GM18517 (cell line): ENCODE results near the gene RAPGEF4.

Source experiments
- ATAC-seq: cut with Tn5 transposase; IDR thresholded peaks from one replicate; pipeline ENCODE4 v1.9.1; 2021; ENCODE audit warnings: mild to moderate bottlenecking, moderate library complexity; ENCODE audit not compliant: unreplicated experiment

RAPGEF4 gene

DNA sequence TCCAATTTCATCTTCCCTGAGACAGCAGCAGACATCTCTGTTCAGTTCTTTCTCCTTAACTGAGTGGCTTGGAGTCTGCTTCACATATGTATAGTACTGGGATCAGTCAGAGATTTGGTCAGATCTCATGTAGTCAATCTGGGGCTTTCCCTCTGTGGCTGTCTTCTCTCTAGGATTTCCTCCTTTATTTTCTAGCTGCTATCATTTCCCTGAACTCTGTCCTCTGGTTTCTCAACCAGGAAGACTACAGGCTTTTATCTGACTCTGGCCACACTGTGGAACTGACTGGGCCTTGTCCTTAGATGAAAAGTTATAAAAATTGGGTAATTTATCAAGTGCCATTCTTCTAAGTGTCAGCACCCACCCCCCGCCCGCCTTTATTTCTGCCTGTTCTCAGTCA is 121.0 kb downstream of the RAPGEF4 start:
- ATAC-seq: no peak

DNA sequence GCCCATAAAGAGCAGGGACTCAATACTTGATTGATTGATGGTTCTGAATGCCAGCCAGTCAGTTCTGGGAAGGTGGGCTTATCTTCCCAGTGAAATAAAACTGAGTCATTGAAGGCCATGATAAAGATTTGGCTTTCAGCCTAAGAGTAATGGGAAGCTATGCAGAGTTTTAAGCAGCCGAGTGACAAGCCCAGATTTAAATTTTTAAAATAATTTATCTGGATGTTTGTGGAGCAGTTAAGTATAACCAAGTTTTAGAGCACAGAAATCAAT is 122.8 kb downstream of the RAPGEF4 start:
- no peak for ATAC-seq

DNA sequence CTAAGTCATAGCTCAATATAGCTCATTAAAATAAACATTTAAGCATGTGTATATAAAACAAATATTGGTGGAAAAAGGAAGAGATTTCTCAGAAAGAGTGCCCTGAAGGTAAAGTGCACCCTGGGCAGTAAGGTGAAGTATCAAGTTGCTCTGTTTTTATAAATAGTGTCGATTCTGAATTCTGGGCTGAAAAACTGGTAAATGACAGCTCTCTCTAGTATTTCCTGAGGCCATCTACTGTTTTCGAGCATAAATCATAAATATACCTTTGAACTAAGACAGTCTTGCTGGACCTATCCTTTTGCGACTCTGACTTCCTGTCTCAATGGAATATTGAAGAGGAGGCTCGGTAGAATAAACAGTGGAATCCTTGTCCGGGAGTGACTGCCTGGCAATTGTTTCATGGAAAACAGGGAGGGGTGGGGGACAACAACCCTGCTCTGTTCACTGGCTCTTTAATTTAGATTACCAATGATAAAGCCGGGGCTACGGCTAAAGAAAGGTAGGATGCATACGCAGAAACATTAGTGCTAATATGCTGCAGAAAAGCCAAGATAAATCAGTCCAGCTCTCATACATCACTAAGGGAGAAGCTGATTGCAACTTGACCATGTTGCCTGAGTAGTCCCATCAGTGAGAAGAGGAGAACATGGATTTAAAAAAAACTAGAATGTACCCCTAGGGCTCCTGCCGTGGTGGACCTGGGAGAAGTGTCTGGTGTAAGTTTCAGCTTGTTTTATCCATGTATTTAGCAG is 124.1 kb downstream of the RAPGEF4 start:
- ATAC-seq: no peak

DNA sequence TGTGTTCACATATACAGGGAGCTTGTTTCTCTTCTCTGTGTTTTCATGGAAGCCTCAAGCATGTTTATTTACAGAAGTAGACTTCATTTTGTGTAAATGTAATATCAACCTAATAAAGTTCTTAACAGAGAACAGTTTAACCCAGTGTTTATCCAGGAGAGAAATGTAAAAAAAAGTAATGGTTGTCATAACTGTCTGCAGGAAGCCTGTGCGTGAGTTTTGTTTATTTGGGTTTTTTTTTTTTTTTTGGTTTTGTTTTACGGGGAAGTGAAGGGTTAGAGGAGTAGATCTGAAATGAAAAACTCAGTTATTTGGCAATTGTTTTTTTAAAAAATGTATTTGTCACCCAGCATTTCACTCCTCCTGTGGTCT is 124.7 kb downstream of the RAPGEF4 start:
- ATAC-seq: no peak

DNA sequence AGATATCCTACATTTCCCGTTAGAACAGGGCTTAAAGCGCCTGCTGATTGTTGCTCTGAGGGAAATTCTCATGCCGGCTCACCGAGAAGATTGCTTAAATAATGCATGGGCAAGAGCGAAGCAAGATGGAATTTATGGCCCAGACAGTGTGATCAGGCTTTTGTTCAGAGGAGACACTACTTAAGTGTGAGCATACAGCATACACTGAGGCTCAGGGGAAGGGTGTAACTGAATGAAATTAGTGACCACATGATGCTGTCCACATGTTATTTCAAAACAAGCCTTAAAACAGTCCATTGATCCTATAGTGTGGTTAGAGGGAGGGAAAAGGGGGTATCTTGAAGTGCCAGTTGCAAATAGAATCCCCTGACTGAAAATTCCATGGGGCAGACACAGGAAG is 125.5 kb downstream of the RAPGEF4 start:
- no peak for ATAC-seq

DNA sequence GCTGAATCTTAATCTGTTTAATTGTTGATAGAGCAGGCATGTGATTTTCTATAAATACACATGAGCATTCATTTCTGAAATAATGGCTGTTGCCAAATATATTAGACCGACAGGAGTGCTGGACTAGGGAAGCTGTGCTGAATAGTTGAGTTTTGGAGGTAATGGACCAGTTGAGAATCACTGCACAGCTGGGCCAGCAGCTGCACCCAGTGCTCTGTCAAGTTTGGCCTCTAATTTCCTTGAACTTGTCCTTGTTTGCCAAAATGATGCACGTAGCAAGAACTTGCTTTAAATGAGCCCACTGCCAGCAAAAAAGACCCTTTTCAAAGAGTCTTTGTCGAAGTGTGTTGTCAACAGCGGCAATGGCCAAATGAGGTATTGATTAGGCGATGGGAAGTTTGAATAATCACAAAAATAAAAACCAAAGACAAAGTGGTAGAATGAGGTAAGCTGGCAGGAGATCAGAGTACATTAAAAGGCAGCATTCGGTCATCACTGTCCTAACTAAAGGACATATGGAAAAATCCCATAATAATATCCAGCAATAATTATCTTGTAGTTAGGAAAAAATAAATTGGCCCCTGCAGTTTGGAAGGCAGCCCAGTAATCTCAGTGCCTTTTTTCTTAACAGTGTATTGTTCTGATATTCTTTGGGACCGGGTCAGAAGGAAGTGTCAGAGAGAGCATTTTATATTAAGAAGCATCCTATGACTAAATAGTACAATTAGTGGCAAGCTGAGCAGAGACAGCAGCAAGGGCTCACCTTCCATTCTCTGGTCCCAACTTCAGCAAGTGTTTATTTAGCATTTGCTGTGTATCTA is 126.2 kb downstream of the RAPGEF4 start:
- ATAC-seq: no peak

DNA sequence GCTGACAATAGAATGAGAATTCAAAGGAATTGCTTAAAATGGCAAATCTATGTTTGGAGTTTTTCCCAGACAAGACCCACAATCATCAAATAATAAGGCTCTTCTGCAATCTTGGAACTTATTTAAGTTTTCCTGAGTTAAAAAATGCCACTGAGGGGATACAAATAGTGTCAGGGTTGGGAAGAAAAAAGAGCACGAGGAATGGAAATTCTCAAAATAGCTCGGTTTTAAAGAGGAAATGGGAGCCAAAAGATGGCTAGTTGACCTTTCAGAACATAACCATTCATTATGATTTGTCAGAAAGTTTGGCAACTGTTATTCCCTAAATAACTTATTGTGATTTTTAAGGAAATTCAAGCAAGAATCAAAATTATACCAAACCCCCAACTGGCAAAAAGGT is 127.7 kb downstream of the RAPGEF4 start:
- no peak for ATAC-seq

DNA sequence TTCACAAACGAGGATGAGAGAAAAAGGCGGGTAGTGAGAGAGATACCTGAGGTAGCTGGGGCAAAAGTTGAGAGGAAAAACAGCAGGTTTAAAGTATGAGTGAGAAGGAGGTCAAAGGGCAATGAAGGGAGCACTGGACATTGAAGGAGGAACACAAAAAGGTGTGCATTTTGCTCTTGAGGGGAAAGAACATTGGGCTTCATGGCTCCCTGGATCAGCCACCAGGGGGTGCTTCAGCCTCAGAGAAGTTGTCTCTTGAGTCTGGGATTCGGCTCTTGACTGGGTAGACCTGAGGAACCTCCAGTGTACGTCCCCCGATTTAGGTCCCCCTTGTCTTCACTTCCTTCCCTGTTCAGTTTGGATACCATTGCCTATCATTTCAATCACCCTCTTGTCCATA is 128.5 kb downstream of the RAPGEF4 start:
- ATAC-seq: no peak

DNA sequence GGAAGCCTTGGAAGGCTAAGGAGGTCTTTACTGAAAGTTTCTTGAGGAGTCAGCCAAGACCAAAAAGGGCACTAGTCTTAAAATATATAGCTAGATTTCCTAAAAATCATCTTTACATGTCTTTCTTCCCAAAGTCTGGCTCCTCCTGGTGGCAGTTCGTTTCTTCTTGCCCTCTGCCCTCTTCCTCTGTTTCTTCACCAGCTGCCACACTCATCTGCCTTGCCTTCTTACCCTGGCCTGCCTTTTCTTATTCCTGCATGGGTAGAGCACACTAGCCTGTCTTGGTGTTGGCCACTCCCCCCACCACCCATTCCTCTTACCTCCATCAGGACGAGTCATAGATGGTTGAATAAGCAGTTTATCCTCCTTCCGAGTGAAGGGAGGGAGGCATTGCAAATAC is 129.8 kb downstream of the RAPGEF4 start:
- no peak for ATAC-seq

DNA sequence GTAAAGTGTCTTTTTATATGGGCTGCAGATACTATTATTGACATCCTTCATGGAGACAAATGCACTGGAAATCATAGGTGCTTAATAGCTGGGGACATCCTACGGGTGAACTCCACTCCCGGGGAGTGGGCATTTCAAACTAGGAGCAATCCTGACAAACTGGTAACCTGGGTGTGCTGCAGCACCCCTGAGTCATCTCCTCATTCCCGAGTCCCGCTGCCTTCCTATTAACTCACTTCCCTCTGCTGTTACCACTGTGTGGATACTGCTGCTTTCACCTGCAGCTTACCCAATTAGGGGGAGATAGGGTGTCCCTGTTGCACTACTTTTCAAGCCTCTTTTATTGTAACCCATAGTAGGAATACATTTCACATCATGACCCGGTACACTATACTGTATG is 134.2 kb downstream of the RAPGEF4 start:
- ATAC-seq: no peak

DNA sequence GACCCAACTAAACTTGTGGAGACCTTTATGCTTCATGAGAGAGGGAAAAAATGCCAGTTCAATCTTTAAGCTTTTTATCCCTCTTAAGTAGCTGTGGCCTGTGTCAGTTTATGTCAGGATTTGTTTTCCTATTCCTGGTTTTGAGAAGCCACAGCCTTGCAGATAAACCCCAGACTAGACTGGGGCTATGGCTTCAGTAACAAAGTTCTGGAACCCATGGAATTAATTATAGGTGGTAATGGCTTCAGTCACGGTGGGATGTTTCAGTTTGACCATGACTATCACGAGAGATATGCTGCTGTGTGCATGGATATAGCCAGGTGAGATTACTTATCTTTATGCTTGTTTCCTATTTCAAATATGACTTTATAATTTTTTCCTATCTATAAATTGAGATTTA is 134.8 kb downstream of the RAPGEF4 start:
- no peak for ATAC-seq

DNA sequence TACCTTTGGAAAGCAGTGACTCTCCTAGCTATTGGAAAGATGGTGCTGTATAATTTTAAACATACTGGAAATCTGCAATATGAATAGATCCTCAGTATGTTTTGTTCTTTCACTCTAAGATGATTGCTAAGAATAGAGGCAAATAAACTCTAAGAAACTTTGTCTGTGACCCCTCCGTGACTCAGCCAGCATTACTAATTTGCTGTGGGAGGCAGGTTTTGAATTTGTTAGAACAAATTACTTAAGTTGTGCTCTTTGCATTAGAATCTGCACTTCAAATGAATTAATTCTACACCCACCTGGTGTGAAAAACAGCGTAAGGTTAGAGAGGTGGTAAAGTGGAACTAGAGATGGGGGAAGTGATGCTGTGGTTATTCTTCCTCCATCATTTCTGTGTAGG is 142.2 kb downstream of the RAPGEF4 start:
- ATAC-seq: no peak

DNA sequence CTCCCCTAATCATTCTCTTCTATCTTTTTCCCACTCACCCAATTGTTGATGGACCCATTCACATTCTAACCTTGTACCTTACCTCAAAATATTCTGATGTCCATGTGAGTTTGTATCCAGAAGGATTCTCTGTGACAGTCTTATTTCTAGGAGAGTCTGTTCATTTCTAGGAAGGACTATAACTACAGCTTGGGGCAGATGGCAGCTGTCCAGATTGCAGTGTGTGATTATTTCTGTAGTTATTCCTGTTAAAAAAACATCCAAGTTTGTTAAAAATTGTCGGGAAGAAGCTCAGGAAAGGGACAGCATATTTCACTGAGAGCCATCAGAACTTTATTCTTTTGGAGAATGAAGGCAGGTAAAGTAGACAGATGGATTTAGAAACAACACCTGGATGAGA is 142.6 kb downstream of the RAPGEF4 start:
- ATAC-seq: no peak

DNA sequence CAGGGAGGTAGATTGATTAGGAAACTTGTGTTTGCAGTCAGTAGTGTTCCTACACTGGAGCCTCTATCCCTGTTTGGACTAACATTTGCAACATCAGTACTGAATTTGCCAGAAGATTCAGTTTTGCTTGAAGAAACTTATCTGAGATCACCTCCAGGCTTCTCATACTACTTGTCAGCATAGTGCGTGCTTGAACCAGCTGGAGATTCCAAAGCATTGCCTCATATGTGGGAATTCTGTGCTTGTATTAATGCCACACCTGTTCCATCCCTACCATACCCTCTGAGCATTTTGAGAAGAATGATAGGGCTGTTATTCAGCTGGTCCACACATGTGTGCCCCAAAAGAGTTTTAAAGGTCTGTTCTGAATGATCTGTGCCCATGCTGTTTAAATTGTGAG is 148.7 kb downstream of the RAPGEF4 start:
- ATAC-seq: no peak

DNA sequence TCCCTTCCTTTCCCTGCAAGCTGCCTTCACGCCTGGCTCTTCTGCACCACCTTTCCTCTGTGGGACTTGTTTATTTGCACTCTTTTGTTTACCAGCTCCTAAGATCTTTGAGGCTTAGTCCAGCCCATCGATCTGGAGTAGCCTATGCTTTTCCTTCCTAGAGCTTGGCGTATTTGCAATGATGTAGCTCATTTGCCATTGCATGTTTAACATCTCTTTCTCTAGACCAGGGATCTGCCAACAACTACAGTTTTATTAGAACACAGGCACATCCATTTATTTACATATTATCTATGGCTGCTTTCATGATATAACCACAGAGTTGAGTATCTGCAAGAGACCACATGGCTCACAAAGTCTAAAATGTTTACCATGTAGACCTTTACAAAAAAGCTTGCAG is 150.4 kb downstream of the RAPGEF4 start:
- no peak for ATAC-seq

DNA sequence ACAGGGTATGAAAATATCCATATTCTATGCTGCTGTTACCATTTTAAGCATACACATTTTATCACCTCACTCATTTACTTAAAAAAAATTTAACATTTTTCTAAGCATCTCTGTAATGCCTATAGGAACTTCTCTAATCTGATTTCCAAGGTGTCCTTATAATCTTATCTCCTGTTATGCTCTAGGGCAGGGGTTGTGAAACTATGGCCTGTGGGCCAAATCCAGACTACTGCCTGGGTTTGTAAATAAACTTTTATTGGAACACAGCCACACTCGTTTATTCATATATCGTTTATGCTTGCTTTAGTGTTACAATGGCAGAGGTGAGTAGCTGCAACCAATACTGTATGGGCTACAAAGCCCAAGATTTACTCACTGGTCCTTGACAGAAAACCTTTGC is 151.6 kb downstream of the RAPGEF4 start:
- ATAC-seq: no peak

DNA sequence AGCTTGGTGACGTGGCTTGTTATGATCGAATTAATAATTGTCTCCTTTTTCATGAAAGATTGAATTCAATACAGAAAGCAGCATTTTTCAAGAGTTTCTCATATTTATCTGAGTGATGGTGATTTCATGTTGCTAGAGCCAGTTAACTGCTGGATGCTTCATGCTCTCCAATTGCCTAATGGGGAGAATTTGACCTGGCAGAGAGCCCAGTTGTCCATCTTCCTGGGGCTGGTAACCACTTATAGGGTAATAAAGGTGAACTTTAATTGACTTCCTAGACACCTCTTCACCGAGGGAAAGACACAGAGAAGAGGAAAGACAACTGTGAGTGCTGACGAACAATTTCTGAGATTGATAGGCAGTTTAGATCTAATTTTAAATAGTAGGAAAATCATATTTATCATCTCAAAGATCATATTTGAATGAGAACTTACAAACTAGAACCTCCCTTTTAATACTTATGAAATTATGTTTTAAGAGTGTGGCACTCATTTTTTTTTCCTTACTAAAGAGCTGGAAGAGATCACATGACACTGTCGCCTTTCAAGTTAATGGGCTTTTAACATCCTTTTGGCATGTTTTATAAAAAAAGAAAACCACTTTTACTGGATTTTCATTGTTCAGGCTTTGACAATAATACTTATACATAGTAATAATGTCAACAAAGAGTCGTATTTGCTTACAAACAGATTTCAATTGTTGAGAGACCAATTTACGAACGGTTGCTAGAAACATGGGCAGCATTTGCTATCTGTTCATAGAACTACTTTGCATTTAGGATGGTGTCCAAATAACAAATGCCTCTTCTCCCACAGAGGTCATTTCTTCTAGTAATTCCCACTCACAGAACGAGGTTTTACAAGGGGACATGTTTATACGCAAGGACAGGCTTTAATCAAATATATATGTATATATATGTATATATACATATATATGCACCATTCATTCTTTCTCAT is 153.3 kb downstream of the RAPGEF4 start:
- ATAC-seq: no peak

DNA sequence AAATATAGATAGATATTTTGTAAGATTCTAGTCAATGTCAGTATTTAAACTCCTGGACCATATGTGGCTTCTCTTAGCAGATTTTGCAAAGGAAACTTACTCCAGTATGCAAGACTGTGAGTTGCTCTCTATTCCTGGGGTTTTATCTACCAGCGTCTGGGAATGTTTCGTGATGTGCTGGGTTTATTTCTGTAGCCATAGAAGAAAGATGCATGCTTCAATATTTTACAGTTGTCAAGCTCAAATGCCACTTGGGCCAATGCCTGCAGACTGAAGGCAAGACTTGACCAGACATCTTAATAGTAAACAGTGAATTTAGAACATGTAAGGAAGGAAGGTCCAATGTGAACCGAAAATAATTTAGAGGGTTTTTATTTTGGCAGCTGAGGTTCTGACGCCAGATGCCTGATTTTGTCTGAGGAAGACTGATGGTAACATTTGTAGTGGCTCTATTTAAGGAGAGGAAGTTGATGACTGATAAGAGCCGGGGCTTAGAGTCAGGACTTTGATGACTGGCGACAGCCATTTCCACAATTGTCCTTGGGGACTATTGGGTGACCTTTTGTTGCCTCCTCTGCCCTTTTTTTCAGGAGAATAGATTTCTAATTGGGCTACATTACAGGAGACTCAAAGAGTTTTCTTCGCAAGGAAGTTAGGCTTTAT is 154.3 kb downstream of the RAPGEF4 start:
- no peak for ATAC-seq

DNA sequence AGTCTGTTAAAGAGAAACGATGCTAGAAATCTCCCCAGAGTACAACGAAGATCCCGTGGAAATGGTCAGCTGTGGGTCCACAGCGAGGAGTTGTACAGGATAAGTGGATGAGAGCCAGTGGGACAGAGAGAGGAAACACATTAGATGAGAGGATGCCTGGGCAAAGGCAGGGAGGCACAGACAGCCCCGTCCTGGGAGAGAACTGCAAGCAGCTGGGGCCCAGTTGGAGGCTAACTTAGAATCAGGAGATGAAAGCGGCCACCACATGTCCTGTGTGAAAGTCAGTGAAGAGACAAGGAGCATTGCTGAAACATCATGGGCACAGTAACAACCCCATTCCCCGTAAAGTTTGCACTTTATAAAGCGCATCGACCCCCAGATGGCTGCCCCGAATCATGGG is 157.5 kb downstream of the RAPGEF4 start:
- no peak for ATAC-seq

DNA sequence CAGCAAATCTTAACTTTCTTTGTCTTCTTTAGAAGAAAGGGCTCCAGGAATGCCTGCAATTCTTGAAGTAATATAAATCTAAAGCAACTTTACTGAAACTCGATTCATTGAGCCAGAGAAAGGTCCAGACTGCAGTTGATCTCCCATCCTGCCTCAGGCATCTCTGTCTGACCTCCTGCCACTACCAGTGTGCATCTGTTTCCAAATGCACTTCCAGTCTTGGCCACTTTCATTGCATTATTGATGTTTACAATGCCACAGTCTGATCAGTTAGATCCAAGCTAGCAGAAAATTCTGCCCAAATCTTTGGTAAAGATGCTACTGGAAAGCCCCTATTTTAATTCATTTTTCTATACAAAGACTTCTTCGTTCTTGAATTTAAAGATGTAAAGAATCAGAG is 158.0 kb downstream of the RAPGEF4 start:
- no peak for ATAC-seq
